ENCODE data around the gene ERC1.

- TF ChIP-seq CTCF (conservative IDR thresholded peaks at IDR 0.05 in 1 of 2, IDR thresholded peaks at IDR 0.05 in 1 of 2; ENCODE audit: low read depth in 1 of 2, low read length in 2 of 2) = no peak
- TF ChIP-seq EZH2 (IDR thresholded peaks at IDR 0.05; ENCODE audit: low read length, missing control alignments) = no peak
These were observed 50.5 kb downstream of the ERC1 start for GRCh38 chr12:1041478-1041877.
